HFF-Myc (cell line): ENCODE measurements around the gene IL17B.
A peak's percentile ranks its signal among the peaks of the same experiment; 100 is the strongest.

Experiments
- DNase-seq: peaks from one replicate; pipeline ENCODE4 v3.0.0-alpha.2; 2011; ENCODE audit warnings: low read depth; ENCODE audit errors: extremely low read depth
- H3K4me3 ChIP-seq: replicated peaks from 2 replicates; pipeline ENCODE4 v1.5.1; 2011; ENCODE audit warnings: low read depth, mild to moderate bottlenecking, control low read depth, low read length
- TF ChIP-seq, protein P1 (sequence below): IDR thresholded peaks from 2 replicates; pipeline ENCODE4 v1.5.1; 2012; ENCODE audit warnings: mild to moderate bottlenecking, low read depth, low read length, control low read depth; ENCODE audit errors: missing control alignments

Gene IL17B

DNA sequence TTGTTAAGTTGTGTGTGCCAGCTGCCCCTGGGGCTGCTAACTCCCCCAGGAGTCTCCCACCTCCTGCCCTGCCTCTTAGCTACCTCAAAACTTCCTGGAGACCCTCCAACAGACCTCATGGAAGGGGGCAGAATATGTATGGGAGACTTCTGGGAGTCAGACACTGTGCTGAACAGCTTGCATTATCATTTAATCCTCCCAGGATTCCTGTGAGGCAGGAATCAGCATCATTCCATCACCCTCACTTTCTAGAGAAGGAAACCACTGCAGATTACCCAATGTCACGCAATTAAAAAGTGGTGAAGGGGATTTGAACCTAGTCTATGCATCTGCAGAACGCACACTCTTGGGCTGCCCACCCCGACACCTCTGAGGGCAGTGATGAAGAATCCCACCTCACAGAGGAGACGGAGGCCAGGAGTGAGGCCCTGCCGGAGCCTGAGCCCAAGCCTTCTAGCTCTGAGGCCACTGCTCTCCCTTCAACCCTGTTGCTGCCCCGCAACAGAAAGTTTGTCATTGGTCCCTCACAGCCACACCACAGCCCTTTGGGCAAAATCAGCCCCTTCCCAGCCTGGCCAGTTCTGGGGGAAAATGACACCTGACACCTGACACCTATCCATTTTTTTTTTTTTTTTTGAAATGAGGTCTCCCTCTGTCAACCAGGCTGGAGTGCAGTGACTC is 30.3 kb upstream of the IL17B start:
- H3K4me3 ChIP-seq: peak overlapping the region; percentile 64
- no peak for DNase-seq
- TF ChIP-seq, protein P1, sequence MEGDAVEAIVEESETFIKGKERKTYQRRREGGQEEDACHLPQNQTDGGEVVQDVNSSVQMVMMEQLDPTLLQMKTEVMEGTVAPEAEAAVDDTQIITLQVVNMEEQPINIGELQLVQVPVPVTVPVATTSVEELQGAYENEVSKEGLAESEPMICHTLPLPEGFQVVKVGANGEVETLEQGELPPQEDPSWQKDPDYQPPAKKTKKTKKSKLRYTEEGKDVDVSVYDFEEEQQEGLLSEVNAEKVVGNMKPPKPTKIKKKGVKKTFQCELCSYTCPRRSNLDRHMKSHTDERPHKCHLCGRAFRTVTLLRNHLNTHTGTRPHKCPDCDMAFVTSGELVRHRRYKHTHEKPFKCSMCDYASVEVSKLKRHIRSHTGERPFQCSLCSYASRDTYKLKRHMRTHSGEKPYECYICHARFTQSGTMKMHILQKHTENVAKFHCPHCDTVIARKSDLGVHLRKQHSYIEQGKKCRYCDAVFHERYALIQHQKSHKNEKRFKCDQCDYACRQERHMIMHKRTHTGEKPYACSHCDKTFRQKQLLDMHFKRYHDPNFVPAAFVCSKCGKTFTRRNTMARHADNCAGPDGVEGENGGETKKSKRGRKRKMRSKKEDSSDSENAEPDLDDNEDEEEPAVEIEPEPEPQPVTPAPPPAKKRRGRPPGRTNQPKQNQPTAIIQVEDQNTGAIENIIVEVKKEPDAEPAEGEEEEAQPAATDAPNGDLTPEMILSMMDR: no peak

DNA sequence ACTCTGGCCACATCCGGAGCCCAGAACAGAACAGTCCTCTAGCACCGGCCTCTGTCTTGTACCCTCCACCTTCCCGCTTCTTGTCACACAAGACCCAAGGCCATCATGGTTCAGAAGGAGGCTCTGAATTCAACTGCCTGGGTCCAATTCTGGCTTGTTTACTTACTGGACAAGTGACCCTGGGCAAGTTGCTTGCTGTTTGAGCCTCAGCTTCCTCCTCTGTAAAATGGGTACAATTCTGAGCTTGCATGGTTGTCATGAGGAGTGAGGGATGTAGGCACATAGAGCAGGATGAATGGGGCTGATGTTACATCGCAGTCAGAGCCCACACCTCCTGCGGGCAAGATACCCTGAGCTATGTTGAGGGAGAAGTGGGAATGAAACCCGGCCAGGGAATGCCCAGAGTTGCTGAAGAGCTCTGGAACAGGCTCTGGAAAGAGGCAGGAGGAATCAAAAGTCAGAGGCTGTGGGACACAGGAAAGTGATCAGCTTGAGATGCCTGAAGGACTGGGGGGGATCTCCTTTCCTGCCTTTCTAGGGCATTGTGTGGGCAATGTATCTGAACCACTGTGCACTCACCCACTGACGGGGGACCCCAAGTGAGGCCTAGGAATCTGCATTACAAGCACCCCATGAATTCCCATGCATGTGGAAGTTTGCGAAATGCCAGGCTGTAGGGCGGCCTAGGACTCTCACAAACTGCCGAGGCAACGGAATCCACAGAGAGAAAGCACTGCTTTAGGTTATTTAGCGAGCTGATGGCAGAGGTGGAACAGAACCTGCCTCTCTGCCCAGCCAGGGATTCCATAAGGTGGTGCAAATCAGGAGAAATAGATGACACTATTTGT is 29.4 kb upstream of the IL17B start:
- TF ChIP-seq, protein P1: no peak
- H3K4me3 ChIP-seq: peak overlapping the region; percentile 64
- no peak for DNase-seq

DNA sequence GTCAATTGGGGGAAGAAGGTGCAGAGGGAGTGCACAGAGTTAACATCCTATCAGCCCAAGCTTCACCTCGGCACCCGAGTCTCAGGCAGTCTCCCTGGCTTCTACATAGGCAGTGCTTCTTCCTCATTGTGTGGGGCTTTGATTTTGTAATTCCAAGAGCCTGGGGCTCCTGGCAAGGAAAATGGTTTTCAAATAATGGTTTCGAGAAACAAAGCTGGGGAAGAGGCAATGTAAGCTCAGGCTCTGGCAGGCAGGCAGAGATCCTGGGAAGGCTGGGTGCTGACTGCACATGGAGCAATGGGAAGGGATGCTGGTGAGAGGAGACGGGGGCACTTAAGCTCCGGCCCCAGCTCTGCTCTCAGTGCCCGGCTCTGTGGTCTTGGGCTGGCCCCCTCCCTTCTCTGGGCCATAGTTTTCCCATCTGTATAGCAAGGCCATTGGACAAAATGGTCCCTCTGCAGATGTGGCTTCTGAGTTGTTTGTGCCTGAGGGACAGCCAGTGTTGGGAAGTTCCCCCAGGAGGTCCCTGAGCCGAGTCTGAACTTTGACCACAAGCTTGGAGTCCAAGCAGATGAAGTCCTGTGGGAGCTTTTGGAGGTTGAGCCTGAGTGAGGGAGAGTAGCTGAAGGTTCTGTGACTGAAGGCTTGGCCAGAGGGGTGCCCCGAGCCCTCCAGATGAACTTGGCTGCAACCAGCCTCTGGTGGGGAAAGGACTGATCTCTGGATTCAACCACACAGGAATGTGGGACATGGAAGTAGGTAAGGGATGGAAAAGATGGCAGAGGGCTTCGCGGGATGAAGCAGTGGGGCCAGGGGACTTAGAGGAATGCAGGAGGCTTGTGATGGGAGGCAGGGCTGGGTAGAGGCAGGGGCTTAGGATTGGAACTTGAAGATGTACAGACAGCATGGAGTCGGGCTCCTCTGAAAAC is 28.5 kb upstream of the IL17B start:
- no peak for DNase-seq
- TF ChIP-seq, protein P1: no peak
- peak overlapping the region; percentile 64 for H3K4me3 ChIP-seq

DNA sequence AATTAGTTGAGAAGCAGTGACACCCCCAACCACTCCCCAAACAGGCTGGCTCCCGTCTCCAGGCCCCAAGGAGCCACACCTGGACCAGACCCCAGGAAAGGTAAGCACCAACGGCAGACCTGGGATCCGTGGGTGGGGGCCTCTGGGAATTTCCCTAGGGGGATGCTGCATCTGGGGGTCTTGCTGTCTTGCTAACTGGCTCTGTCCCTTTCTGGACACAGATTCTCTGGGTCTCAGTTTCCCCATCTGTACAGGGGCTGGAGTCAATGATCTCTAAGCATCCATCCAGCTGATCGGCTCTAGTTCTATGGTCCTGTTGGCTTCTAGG is 27.9 kb upstream of the IL17B start:
- peak overlapping the region; percentile 64 for H3K4me3 ChIP-seq
- no peak for DNase-seq
- TF ChIP-seq, protein P1: no peak

DNA sequence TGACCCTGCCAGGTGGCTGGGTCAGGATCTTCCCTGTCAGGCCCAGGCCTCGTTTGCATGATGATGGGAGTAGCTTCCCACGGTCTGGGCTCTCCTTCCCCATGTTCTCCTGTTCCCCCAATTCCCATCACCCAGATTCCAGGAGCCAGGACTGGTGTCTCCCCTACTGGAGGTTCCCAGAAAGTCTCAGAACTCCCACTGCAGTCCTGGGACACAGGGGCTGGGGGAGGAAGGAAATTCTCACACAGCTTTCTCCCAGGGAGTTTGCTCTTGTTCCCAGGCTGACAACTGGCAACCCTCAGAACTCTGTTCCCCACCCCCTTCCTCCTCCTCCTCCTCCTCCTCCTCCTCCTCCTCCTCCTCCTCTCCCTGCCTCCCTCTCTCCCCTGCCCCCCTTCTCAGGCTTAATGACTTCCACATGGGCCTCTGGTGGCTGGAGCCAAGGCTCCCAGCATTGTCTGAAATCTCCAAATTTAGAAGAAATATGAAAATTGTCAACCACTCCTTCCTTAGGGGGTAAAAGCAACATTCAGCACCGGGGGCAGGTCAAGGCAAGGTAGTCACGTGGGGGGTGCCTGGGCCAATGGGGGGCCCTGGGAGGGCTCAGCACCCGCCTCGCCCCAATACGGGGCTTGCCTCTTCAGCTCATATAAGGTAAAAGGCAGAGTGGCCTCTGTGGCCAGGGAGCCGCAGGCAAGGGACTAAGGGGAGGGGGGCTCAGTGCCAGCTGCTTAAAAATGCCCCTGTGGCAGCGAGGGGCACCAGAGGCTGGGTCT is 27.3 kb upstream of the IL17B start:
- peak overlapping the region; percentile 64 for H3K4me3 ChIP-seq
- peak; percentile 92 for DNase-seq
- TF ChIP-seq, protein P1: no peak
